Measurements from ENCODE around the gene F7.

Gene F7

GRCh38 chr13:113123226-113124201 lies 17.9 kb downstream of the F7 start:
- no peak overlapping the region for H3K4me3 ChIP-seq (ENCODE audit: low read depth, low read length)
- no peak for TF ChIP-seq CTCF (IDR thresholded peaks at IDR 0.05; ENCODE audit: insufficient read depth, low read depth, low read length, missing control alignments)
- DNase-seq (ENCODE audit: low read depth) = no peak

GRCh38 chr13:113124211-113124970 lies 18.8 kb downstream of the F7 start:
- TF ChIP-seq CTCF (IDR thresholded peaks at IDR 0.05; ENCODE audit: insufficient read depth, low read depth, low read length, missing control alignments) = no peak
- no peak overlapping the region for H3K4me3 ChIP-seq (ENCODE audit: low read depth, low read length)
- DNase-seq (ENCODE audit: low read depth) = no peak

GRCh38 chr13:113125506-113126264 lies 20.1 kb downstream of the F7 start:
- no peak for DNase-seq (ENCODE audit: low read depth)
- no peak for TF ChIP-seq CTCF (IDR thresholded peaks at IDR 0.05; ENCODE audit: insufficient read depth, low read depth, low read length, missing control alignments)

GRCh38 chr13:113126265-113127150 lies 20.9 kb downstream of the F7 start:
- TF ChIP-seq CTCF (IDR thresholded peaks at IDR 0.05; ENCODE audit: insufficient read depth, low read depth, low read length, missing control alignments) = no peak
- no peak for DNase-seq (ENCODE audit: low read depth)
- H3K4me3 ChIP-seq (ENCODE audit: low read depth, low read length) = no peak overlapping the region

More at GRCh38 chr13:113125506-113126264, 20.1 kb downstream of the F7 start:
- no peak overlapping the region for H3K4me3 ChIP-seq (ENCODE audit: low read depth, low read length)

- DNase-seq (ENCODE audit: low read depth) = no peak
- H3K4me3 ChIP-seq (ENCODE audit: low read depth, low read length) = no peak overlapping the region
- TF ChIP-seq CTCF (IDR thresholded peaks at IDR 0.05; ENCODE audit: insufficient read depth, low read depth, low read length, missing control alignments) = no peak
These were observed 23.9 kb downstream of the F7 start for GRCh38 chr13:113129480-113129879.

Measured in GM12865 (cell line).